GM10266 (cell line): ENCODE results near the gene ABCC6.

Experiments used
- DNase-seq: peaks from one replicate; pipeline ENCODE4 v3.0.0; 2012; ENCODE audit errors: extremely low spot score
- CTCF ChIP-seq: IDR thresholded peaks from 2 replicates; pipeline ENCODE4 v1.5.1; 2012; ENCODE audit warnings: mild to moderate bottlenecking, low read depth; ENCODE audit not compliant: control insufficient read depth, insufficient read depth; ENCODE audit errors: missing control alignments

ABCC6 gene

GRCh38 chr16:16102738-16103137 is 120.6 kb downstream of the ABCC6 start:
- no peak for TF ChIP-seq CTCF
- no peak for DNase-seq

- TF ChIP-seq CTCF: no peak
- DNase-seq: no peak
These were observed 121.7 kb downstream of the ABCC6 start for GRCh38 chr16:16101585-16101984.

GRCh38 chr16:16100631-16101030 is 122.7 kb downstream of the ABCC6 start:
- DNase-seq: no peak
- TF ChIP-seq CTCF: no peak

DNA sequence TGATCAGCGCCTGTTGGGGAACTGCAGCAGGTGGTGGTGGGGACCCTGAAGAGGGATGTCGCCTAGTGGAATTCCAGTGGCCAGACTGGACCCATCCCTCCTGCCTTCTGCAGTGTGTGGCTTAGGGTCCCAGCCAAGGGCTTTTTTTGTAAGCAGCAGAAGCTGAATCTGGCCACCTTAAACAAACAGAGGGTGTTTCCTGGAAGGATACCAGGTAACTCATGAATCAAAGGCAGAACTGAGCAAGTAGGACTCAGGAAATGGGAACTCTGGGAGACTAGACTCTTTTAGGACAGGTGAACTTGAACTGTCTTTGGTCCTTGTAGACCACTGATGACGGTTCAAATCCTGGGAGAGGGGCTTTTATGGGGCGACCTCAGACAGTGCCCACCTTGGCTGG is 124.0 kb downstream of the ABCC6 start:
- no peak for DNase-seq
- no peak for TF ChIP-seq CTCF
